Amniotic stem cell (primary cell): Measurements from ENCODE around the gene CWF19L1.
A peak's percentile ranks its signal among the peaks of the same experiment; 100 is the strongest.
"Not testable (repeated sequence)": the region's sequence is repeated elsewhere in the genome, so short reads cannot be mapped to it uniquely, and the experiment has no call there.

Source experiments
- DNase-seq: peaks from one replicate; lab custom pipeline; 2025; lab: John Stamatoyannopoulos, UW

CWF19L1 gene

DNA sequence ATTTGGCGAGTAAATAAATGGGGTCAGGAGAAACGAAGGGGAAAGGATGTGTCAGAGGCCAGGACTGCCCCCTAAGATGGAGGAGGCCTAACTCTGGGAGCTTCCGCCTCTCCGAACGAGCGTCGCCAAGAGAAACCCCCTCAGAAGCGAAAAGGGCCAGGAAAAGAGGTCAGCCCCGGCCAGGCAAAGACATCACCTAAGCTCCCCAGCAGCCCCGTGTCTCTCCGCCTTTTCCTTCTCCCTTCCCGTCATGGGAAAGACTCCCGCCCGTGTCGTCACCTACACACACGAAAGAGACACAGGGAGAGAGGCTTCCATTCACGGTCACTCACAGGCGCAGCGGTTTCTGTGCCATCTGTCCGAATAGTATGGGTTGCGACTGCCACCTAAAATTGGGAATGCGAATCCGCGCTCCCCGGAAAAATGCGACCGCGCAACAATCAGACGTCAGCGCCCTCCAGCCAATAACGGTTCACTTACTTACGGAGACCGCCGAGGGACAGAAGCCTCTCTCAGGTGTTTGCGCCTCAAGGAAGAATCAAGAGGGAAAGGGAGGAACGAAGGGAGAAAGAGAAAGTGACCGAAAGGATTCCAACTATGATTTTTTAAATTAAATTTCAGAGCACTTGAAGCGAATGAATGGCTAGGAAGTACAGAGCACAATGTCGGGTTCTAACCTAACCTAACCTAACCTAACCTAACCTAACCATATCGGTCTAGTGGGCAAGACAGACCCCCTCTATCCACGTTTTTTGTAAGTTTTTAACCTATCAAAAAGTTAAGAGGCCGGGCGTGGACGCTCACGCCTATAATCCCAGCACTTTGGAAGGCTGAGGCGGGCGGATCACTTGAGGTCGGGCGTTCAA, at the start of gene CWF19L1:
Gene CWF19L1, minus strand, starts transcription at position 400 of the 866 bp plus-strand sequence. Its CDS starts 45 bp downstream, at position 355.
- peak; percentile 76 for DNase-seq

DNA sequence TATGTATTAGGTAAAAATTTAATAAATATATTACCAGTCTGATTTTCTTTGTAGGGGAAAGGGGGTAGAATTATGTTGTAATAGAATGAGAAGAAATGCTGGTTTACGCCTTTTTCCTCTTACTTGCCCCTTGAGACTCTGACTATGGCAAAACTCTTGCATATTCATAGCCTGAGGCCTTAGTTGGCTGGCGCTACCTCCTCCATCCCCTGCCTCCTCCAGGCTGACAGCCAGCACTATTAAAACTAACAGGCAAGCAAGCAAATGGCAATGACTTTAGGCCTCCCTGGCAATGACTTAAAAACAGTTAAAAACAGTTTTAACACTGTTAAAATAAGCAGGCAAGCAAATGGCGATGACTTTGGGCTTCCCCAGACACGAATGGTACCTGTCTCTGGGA, 48.2 kb upstream of the CWF19L1 start:
- DNase-seq, result no peak

DNA sequence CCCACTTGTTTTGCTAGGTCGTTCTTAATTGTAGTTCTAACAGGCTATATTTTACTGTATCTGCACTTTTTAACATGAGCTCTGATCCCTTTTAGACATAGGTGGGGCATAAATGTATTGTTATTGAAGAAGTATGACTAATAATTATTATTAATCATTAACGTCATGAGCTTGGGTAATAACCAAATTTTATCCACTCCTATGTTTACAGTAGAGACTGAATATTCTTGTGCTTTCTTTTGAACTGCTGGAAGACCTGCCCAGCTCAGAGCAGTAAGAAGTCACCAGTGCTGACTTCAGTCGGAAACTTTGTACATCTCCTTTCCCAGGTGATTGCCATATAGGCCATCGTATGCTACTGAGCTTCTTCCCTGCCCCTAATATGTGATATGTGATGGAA, 43.9 kb upstream of the CWF19L1 start:
- no peak for DNase-seq

DNA sequence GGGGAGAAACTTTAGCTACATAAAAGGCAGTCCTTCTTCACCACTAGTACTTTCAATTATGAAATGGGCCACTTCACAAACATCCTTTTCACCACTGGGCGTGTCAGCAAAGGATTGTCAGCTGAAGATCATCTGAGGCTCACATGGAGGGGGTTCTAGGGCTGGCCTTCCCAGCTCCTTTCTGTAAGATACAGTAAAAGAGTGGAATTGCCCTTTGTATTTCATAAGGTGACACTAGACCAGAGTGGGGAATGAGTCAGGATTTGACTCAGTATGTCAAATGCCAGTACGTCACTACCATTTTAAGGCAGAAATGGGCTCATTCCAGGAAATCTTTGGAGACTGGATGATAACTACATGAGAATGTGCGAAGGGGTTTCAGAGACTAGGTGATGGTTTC, 40.2 kb upstream of the CWF19L1 start:
- DNase-seq, result no peak

DNA sequence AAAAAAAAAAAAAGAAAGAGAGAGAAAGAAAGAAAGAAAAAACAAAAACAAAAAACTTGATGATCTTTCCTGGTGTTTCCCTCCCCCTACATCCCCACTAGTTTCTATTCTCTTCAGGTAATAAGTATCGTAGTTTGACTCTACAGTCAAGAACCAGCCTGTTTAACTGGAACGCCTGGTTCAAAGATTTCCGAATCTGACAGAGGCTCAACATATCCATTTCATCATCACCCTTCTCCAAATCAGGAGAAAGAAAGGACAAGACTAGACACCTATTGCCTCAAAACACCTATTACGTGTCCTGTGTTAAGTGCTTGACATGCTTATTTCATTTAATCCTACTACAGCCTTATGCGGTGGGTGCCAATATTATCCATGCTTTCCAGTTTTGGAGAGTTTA, 39.4 kb upstream of the CWF19L1 start:
- no peak for DNase-seq

DNA sequence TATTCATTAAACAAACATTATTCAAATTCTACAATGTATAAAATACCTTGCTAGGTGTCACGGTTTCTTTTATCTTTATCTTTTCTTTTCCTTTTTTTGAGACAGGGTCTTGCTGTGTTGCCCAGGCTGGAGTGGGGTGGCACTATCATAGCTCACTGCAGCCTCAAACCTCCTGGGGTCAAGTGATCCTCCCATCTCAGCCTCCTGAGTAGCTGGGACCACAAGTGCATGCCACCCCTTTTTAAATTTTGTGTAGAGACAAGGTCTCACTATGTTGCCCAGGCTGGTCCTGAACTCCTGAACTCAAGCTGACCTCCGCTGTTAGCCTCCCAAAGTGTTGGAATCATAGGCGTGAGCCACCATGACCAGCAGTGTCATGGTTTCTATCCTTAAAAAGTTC, 37.0 kb upstream of the CWF19L1 start:
- no peak for DNase-seq

DNA sequence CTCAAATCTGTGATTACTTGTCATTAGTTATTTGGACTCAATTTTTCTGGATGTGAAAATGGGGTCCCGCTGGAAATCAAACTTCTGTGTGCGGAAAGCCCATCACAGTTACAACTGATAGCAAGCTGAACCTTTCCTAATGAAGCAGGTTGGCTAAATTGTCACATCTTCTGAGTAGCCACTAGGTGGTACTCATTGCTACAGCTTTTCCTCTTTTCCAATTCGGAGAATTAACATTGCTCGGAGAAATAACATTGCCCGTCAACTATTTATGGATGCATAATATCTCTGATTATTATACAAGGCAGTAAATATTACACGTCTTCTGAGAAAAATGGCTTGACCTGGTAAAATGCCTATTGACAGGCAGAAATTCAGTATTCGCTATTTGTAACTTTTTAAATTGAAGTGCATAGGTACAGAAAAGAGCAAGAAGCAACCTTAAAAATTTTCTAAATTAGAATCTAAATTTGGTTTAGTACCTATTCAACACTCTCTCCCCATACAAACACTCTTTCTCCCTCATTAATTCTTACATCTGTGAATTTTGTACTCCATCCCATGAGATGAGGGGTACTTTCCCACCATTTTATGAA, 36.4 kb upstream of the CWF19L1 start:
- DNase-seq, result peak; percentile 16

DNA sequence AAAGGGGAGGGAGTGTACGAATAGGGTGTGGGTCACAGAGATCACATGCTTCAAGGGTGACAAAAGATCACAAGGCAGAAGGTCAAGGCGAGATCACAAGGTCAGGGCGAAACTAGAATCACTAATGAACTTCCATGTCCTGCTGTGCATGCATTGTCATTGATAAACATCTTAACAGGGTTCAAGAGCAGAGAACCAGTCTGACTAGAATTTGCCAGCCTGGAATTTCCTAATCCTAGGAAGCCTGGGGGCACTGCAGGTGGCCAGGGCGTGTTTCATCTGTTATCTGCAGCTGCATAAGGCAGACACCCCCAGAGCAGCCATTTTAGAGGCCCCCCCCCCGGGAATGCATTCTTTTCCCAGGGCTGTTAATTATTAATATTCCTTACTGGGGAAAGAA, 33.7 kb upstream of the CWF19L1 start:
- DNase-seq, result not testable (repeated sequence)

DNA sequence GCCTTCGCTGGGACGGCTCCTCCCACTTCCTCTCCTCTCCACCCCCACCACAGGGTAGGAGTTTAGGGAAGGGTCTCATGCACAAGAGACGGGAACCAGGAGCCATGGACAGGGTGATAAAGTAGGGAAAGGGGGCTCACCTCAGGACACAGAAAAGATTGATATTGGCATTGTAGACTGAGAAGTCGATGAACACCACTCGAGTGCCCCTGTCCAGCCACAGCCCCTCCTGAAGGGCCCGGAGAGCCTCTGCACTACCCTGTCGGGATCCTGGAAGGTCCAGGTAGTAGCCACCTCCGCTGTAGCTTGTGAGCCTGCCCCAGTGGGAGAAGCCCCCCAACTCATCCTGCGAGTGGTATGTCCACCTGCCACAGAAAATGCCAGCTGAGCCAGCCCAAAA, 29.8 kb upstream of the CWF19L1 start:
- no peak for DNase-seq

DNA sequence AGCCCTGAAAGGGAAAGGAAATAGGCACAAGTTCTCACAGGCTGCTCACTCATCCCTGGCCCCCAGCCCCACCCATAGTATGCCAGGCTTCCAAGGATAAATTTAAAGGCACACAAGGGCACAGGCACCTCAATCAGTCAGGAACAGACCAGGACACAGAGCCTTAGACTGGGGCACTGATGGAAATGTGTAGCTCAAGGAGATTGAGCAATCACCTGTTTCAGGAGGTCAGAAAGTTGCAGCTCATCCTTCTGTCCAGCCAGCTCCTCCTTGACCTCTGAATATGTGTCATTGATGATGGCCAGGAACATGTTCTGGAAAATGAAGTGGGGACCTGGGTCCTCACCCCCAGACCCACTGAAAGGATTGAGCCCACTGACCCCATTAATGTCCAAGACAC, 25.6 kb upstream of the CWF19L1 start:
- no peak for DNase-seq

DNA sequence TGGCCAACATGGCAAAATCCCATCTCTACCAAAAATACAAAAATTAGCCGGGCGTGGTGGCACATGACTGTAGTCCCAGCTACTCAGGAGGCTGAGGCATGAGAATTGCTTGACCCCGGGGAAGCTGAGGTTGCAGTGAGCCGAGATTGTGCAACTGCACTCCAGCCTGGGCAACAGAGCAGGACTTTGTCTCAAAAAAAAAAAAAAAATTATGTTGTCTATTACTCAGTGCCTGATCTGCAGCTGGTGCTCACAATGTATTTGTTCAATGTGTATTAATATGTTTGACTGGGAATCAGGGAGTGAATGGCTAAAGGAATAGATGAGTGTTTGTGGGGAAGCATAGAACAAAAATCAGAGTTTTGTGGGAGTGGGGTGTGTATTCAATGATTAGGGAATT, 24.9 kb upstream of the CWF19L1 start:
- not testable (repeated sequence) for DNase-seq

DNA sequence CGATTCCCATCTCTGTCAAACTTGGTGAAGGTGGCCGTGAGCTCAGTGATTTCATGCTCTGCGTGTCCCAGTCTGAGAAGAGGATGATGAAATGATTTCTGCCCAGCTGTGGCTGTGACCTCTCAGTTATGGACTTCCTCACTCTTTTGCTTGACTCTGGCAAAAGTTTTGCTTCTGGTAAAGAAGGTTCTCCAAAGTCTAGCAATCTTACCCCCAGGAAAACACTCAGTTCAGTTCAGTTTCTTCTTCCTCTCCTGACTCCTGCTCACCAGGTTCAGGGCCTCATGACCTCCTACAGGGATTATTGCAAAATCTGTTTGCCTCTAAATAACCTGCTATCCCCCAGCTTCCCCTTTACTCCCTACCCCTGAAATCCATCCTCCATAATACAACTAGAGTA, 23.9 kb upstream of the CWF19L1 start:
- DNase-seq, result no peak

DNA sequence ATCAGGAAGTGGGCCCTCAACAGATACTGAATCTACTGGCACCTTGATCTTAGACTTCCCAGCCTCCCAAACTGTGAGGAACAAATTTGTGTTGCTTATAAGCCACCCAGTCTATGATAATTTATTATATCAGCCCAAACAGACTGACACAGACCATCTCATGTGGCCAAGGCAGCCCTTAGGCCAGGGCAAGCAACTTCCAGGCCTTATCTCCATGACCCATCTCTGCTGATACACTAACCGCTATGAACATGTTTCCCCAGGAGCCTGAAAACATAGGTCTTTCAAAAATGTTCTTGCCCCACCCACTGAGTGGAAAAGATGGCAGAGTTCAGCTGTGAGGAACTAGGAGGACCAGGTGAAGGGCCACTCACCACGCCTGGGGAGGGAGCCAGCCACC, 22.2 kb upstream of the CWF19L1 start:
- no peak for DNase-seq

DNA sequence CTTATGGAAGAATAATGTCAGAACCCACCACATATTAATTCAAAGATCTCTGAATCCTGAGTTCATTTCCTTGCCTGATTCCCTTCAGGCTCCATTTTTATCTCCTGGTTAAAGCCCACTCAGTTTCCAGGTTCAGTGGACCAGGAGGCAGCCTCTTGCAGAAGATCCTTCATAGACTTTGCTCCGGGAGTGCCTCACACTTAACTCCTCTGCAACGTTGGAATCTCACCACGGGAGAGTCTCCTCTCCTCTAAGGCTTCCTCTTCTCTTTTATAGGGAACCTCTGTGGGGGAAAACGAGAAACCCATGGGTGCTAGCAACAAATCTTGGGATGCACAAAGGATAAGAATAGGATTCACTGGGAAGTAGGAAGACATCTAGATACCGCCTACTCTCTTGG, 20.8 kb upstream of the CWF19L1 start:
- no peak for DNase-seq

DNA sequence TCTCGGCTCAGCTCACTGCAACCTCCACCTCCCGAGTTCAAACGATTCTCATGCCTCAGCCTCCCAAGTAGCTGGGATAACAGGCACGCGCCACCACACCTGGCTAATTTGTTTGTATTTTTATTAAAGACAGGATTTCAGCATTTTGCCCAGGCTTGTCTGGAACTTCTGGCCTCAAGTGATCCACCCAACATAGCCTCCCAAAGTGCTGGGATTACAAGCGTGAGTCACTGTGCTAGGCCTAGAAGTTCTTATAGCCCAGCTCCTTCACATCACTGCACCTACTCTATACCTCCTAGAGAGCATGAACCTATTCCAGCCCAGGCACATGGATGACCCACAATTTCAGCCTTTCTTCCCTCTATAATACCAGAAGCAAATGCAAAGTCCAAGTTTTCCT, 20.3 kb upstream of the CWF19L1 start:
- no peak for DNase-seq

DNA sequence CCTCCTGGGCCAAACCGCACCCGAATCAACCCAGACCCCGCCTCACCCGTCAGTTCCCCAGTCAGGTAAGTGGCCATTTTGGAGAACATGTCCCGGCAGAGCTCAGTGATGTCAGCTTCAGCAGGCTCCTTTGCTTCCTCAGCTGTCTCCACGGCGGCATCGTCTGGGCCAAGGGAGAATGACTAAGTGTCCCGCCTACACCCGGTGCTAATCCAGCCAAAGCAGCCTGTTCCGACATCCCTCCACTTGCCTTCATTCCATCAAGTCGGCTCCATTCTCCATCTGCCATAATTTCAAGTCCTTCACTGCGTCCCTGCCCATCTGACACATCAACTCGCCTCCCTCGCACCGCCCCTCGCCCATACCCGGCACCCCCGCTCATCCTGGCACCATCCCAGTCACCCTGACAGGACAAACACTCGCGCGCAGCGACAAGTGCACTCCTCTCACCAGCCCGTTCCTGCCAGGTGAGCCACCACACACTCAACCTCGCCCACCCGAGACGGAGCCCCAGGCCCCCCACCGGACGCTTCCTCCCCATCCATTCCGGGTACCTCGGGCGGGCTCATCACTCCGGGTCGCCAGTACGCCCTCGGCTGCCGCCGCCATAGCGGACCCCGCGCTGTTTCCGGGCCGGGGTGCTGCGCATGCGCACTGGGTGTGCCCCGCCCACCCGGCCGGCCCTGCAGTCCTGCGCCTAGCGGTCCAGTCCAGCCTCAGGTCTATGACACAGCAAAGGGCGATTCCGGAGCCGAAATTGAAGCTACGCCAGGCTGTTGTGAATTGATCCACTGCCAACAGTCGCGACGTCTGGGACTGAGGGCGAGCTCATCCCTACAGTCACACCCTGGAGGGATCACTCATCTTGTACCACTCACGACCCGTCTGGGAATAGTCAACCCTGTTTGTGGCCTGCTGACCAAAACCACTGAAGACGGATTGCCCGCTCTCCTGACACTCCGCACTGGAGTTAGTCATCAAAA, 18.9 kb upstream of the CWF19L1 start, which contains the start of gene BLOC1S2:
Gene BLOC1S2, minus strand, starts transcription at position 630 of the 983 bp plus-strand sequence. Its CDS starts 21 bp downstream, at position 609.
- peak; percentile 73 for DNase-seq

DNA sequence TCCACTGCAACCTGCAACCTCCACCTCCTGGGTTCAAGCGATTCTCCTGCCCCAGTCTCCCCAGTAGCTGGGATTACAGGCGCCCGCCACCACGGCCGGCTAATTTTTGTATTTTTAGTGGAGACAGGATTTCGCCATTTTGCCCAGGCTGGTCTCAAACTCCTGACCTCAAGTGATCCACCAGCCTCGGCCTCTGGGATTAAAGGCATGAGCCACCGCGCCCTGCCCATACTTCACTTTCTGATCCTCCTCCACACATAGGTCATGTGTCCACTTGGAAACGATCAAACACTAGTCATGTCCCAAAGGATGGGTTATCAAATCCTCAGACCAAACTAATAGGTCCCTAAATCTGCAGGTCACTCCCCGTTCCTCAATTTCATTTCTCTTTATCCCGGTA, 17.9 kb upstream of the CWF19L1 start:
- not testable (repeated sequence) for DNase-seq

DNA sequence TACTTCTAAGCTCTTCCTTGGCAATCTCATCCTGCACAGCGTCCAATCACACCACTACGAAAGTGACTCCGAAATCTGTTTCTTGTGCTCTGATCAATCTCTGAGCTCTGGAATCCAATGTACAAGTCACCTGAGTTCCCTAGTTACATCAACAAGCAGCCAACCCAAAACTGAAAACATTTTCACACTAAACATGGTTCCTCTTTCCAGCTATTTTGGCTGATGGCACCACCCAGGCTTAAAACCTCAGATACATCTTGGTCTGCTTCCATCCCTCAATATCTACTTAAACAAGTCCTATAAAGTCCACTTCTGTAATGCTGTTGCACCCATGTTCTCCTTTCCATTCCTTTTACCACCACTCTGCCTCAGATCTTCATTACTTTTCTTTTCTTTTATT, 15.5 kb upstream of the CWF19L1 start:
- DNase-seq, result no peak

DNA sequence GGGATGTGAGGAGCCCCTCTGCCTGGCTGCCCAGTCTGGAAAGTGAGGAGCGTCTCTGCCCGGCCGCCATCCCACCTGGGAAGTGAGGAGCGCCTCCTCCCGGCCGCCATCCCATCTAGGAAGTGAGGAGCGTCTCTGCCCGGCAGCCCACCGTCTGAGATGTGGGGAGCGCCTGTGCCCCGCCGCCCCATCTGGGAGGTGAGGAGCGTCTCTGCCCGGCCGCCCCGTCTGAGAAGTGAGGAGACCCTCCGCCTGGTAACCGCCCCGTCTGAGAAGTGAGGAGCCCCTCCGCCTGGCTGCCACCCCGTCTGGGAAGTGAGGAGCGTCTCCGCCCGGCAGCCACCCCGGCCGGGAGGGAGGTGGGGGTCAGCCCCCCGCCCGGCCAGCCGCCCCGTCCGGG, 9.5 kb upstream of the CWF19L1 start:
- DNase-seq, result not testable (repeated sequence)

DNA sequence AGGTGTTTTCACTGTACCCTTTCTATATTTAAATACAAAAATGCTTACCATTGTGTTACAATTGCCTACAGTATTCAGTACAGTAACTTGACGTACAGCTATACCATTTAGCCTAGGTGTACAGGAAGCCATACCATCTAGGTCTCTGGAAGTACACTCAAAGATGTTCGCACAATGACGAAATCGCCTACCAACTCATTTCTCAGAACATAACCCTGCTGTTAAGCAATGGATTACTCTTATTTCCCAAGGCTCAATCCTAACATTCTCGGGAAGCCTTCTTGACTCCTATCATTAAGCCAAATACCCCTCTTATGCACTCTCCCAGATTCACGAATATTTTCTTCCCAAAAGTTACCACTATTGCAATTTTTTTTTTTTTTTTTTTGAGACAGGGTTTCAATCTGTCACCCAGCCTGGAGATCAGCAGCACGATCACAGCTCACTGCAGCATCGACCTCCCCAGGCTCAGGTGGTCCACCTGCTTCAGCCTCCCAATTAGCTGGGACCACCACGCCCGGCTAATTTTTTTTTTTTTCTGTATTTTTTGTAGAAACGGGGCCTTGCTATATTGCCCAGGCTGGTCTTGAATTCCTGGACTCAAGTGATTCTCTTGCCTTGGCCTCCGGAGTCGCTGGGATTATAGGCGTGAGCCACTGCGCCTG, 1.5 kb downstream of the CWF19L1 start:
- no peak for DNase-seq

DNA sequence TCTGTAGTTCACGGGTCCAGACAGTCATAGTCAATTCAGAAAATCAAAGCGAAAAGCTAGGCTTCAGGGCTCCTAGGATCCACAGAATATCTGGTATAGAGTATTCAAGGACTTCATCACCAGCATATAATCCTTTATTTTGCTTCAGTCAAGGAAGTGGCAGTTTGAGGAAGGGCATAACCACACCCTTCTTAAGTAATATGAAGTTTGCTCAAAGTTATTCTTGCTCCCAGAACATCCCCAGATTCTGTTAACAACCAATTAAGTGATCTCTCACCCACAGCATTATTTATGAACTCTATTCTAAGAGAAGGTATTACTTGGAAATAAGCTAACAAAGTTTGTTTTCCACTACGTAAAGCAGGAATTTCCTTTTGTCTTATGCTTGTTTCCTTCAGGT, 13.2 kb downstream of the CWF19L1 start:
- DNase-seq, result no peak

DNA sequence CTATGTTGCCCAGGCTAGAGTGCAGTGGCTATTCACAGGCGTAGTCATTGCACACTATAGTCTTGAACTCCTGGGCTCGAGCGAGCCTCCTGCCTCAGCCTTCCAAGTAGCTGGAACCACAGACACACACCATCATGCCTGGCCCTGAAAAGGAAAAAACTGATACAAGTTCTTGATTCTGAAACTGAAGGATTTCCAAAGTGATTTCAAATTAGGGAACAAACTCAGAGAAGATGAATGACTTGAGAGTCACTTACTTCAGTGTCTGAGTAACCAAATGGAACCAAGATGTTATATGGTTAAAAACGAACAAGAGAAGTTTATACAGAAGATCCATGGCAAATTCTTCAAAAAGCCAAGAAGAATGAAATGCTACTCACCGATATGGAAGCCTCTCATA, 14.4 kb downstream of the CWF19L1 start:
- no peak for DNase-seq
